H1 (cell line): ENCODE results near the gene MRPL3. TPM values are rescaled to one million over a fixed set of nuclear protein-coding genes. Genes with fewer than 3 reads are reported as not detected.
A peak's percentile ranks its signal among the peaks of the same experiment; 100 is the strongest.

Experiments
- CTCF ChIA-PET: fragments of 300-600 bp; sonication (Branson Sonifier 250); formaldehyde crosslinking; loops from one replicate; lab custom pipeline; 2021; ENCODE audit not compliant: partially characterized antibody; lab: Charles Lee
- POLR2A ChIA-PET: fragments of 300-600 bp; sonication (Branson Sonifier 250); formaldehyde crosslinking; loops from one replicate; lab custom pipeline; 2021; ENCODE audit warnings: inconsistent platforms; ENCODE audit not compliant: partially characterized antibody; lab: Charles Lee
- DNase-seq, 2 experiments: peaks; one replicate each; pipeline versions ENCODE4 v3.0.0 to v3.0.0-alpha.2; 2010 to 2022; ENCODE audit warnings: low spot score in 2 of 2, low read depth in 1 of 2, mixed read lengths in 1 of 2
- FAIRE-seq: peaks from 2 replicates; lab custom pipeline; 2011; peaks lifted over from hg19 to GRCh38; lab: Jason Lieb, UNC
- H2AFZ ChIP-seq: 2 replicates; pipeline ENCODE4 v1.8.1; 2012; ENCODE audit warnings: low read length, inconsistent platforms
- H2AK5ac ChIP-seq: 2 replicates; pipeline ENCODE4 v1.6.1; 2013; ENCODE audit warnings: low read depth, low read length
- H2BK120ac ChIP-seq: replicated peaks from 2 replicates; pipeline ENCODE3; 2013; ENCODE audit warnings: low read depth, low read length, inconsistent platforms
- H2BK12ac ChIP-seq: 2 replicates; pipeline ENCODE4 v1.6.1; 2013; ENCODE audit warnings: low read depth, low read length
- H2BK15ac ChIP-seq: 2 replicates; pipeline ENCODE4 v1.6.1; 2013; ENCODE audit warnings: low read length
- H2BK20ac ChIP-seq: 2 replicates; pipeline ENCODE4 v1.6.1; 2013; ENCODE audit warnings: low read length
- H2BK5ac ChIP-seq: 2 replicates; pipeline ENCODE4 v1.6.1; 2013; ENCODE audit warnings: low read depth, low read length
- H3K14ac ChIP-seq: 2 replicates; pipeline ENCODE4 v1.6.1; 2013; ENCODE audit warnings: inconsistent platforms; ENCODE audit not compliant: insufficient read length
- H3K18ac ChIP-seq: 2 replicates; pipeline ENCODE4 v1.6.1; 2013; ENCODE audit warnings: low read length; ENCODE audit errors: extremely low read depth
- H3K23ac ChIP-seq: 2 replicates; pipeline ENCODE4 v1.6.1; 2013; ENCODE audit warnings: inconsistent platforms; ENCODE audit not compliant: insufficient read length
- H3K23me2 ChIP-seq: 2 replicates; pipeline ENCODE4 v1.6.1; 2013; ENCODE audit warnings: low read depth, low read length
- H3K27ac ChIP-seq: 2 replicates; pipeline ENCODE4 v1.6.1; 2011; ENCODE audit warnings: low read depth, low read length, inconsistent platforms
- H3K27me3 ChIP-seq, 4 experiments: replicated peaks in 1 of 4; 1 replicate in 1 of 4; 2 replicates in 3 of 4; pipeline versions ENCODE4 v1.6.1 to v1.8.1; 2011 to 2013; ENCODE audit warnings: low read length in 3 of 4, mild to moderate bottlenecking in 3 of 4, inconsistent platforms in 2 of 4, mixed read lengths in 2 of 4, moderate library complexity in 1 of 4; ENCODE audit not compliant: control insufficient read depth in 3 of 4, insufficient read depth in 3 of 4; ENCODE audit errors: extremely low read depth in 1 of 4
- H3K36me3 ChIP-seq, 4 experiments: 2 replicates each; pipeline versions ENCODE4 v1.6.1 to v1.8.1; 2011 to 2013; ENCODE audit warnings: mild to moderate bottlenecking in 4 of 4, low read length in 3 of 4, moderate library complexity in 2 of 4, control low read depth in 1 of 4, inconsistent platforms in 1 of 4; ENCODE audit not compliant: insufficient read depth in 4 of 4, control insufficient read depth in 2 of 4
- H3K4ac ChIP-seq: replicated peaks from 2 replicates; pipeline ENCODE3; 2013; ENCODE audit warnings: low read length, low read depth, mixed read lengths, inconsistent platforms; ENCODE audit not compliant: insufficient read length
- H3K4me1 ChIP-seq, 4 experiments: replicated peaks in 1 of 4; 1 replicate in 1 of 4; 2 replicates in 3 of 4; pipeline versions ENCODE4 v1.6.1 to v1.8.1; 2011 to 2013; ENCODE audit warnings: low read length in 3 of 4, inconsistent platforms in 2 of 4, mixed read lengths in 1 of 4; ENCODE audit not compliant: insufficient read depth in 4 of 4, control insufficient read depth in 3 of 4
- H3K4me2 ChIP-seq, 2 experiments: 2 replicates each; pipeline versions ENCODE4 v1.6.1 to v1.8.1; 2011 to 2013; ENCODE audit warnings: low read depth in 2 of 2, low read length in 2 of 2, control low read depth in 1 of 2, inconsistent platforms in 1 of 2, mild to moderate bottlenecking in 1 of 2; ENCODE audit not compliant: insufficient read depth in 1 of 2
- H3K4me3 ChIP-seq, 4 experiments: fragments of 200-600, 300-600 bp in 1 of 4; sonication (generic), shearing (Covaris generic), sonication (Bioruptor Twin) in 1 of 4; 2 replicates each; pipeline versions ENCODE4 v1.5.1 to v1.8.1; 2011 to 2016; ENCODE audit warnings: low read length in 4 of 4, low read depth in 3 of 4, control low read depth in 2 of 4, inconsistent platforms in 2 of 4, mild to moderate bottlenecking in 2 of 4, mixed read lengths in 1 of 4, moderate library complexity in 1 of 4; ENCODE audit not compliant: insufficient read depth in 2 of 4; ENCODE audit errors: extremely low read depth in 1 of 4
- H3K56ac ChIP-seq: replicated peaks from 2 replicates; pipeline ENCODE3; 2013; ENCODE audit warnings: low read depth, mild to moderate bottlenecking, mixed read lengths, low read length, inconsistent platforms; ENCODE audit not compliant: insufficient read length
- H3K79me1 ChIP-seq: 2 replicates; pipeline ENCODE4 v1.6.1; 2013; ENCODE audit warnings: low read depth, low read length, control low read depth
- H3K79me2 ChIP-seq, 2 experiments: 2 replicates each; pipeline versions ENCODE4 v1.6.1 to v1.8.1; 2012 to 2013; ENCODE audit warnings: low read length in 2 of 2, mild to moderate bottlenecking in 2 of 2, inconsistent platforms in 1 of 2; ENCODE audit not compliant: insufficient read depth in 2 of 2, control insufficient read depth in 1 of 2
- H3K9ac ChIP-seq, 4 experiments: replicated peaks in 1 of 4; 1 replicate in 1 of 4; 2 replicates in 3 of 4; pipeline versions ENCODE4 v1.6.1 to v1.8.1; 2011 to 2013; ENCODE audit warnings: low read depth in 3 of 4, low read length in 3 of 4, control low read depth in 2 of 4, mild to moderate bottlenecking in 2 of 4, moderate library complexity in 2 of 4, inconsistent platforms in 1 of 4; ENCODE audit errors: extremely low read depth in 1 of 4
- H3K9me3 ChIP-seq, 2 experiments: 2 replicates each; pipeline versions ENCODE4 v1.6.1 to v1.8.1; 2012 to 2013; ENCODE audit warnings: mild to moderate bottlenecking in 2 of 2, moderate library complexity in 2 of 2, control low read depth in 1 of 2, inconsistent platforms in 1 of 2, low read depth in 1 of 2, low read length in 1 of 2, mixed read lengths in 1 of 2; ENCODE audit not compliant: insufficient read depth in 2 of 2
- H4K20me1 ChIP-seq, 2 experiments: replicated peaks in 1 of 2; 2 replicates each; pipeline versions ENCODE3 to v1.8.1; 2011 to 2013; ENCODE audit warnings: inconsistent platforms in 2 of 2, low read length in 2 of 2, mild to moderate bottlenecking in 1 of 2; ENCODE audit not compliant: insufficient read depth in 2 of 2, control insufficient read depth in 1 of 2
- H4K5ac ChIP-seq: 2 replicates; pipeline ENCODE4 v1.6.1; 2013; ENCODE audit warnings: low read length, low read depth, mixed read lengths, inconsistent platforms; ENCODE audit not compliant: insufficient read length
- H4K8ac ChIP-seq: 2 replicates; pipeline ENCODE4 v1.8.0; 2013; ENCODE audit warnings: mild to moderate bottlenecking, moderate library complexity, low read length, inconsistent platforms; ENCODE audit not compliant: insufficient read depth; ENCODE audit errors: extremely low read depth
- H4K91ac ChIP-seq: replicated peaks from 2 replicates; pipeline ENCODE3; 2013; ENCODE audit warnings: low read length, mixed read lengths, inconsistent platforms; ENCODE audit not compliant: insufficient read length
- BCL11A ChIP-seq, 2 experiments: IDR thresholded peaks; one replicate each; pipeline ENCODE4 v1.6.1; 2011; ENCODE audit warnings: low read depth in 2 of 2, low read length in 2 of 2, mild to moderate bottlenecking in 2 of 2
- CTBP2 ChIP-seq: IDR thresholded peaks from 2 replicates; pipeline ENCODE4 v1.7.0; 2011; ENCODE audit warnings: borderline replicate concordance, mild to moderate bottlenecking, moderate library complexity, mixed read lengths, low read length; ENCODE audit not compliant: insufficient read depth, insufficient read length
- NANOG ChIP-seq: IDR thresholded peaks from 2 replicates; pipeline ENCODE4 v1.6.1; 2011; ENCODE audit warnings: low read length, low read depth, mild to moderate bottlenecking, inconsistent platforms; ENCODE audit not compliant: insufficient read depth, poor library complexity, severe bottlenecking
- POLR2A ChIP-seq, 2 experiments: IDR thresholded peaks; 1 replicate in 1 of 2; 2 replicates in 1 of 2; pipeline ENCODE4 v1.6.1; 2011; ENCODE audit warnings: low read depth in 2 of 2, low read length in 2 of 2, mild to moderate bottlenecking in 2 of 2; ENCODE audit errors: control extremely low read depth in 1 of 2
- ZNF274 ChIP-seq: IDR thresholded peaks from 2 replicates; pipeline ENCODE4 v1.7.0; 2012; ENCODE audit warnings: low read length, borderline replicate concordance; ENCODE audit errors: extremely low read depth
- WGBS, 2 experiments: shearing (Covaris generic) in 1 of 2; methylation state at CpG; one replicate each; pipeline versions ENCODE4 v1.1.6 to v1.1.7; 2013 to 2015; ENCODE audit warnings: low lambda C conversion rate in 2 of 2, mixed read lengths in 2 of 2, inconsistent platforms in 1 of 2, low coverage in 1 of 2, missing lambda C conversion rate in 1 of 2; ENCODE audit not compliant: insufficient replicate concordance in 2 of 2, insufficient coverage in 1 of 2, insufficient read length in 1 of 2; ENCODE audit errors: extremely low coverage in 1 of 2, missing lambda C conversion rate in 1 of 2; 5-methylcytosine and 5-hydroxymethylcytosine counted together
- polyA plus RNA-seq, 7 experiments: library from polyadenylated mRNA; depleted of rRNA in 3 of 7; stranded (reverse) in 5 of 7; unstranded in 2 of 7; fragments of >200 nt in 5 of 7; fragments of 200-250 nt in 2 of 7; gene quantifications; 1 replicate in 5 of 7; 2 replicates in 1 of 7; 4 replicates in 1 of 7; pipeline versions ENCODE4 v1.2.1 to v1.2.3, GENCODE V29; 2011 to 2013; ENCODE audit warnings: missing spikeins in 2 of 7, mixed read lengths in 2 of 7
- total RNA-seq: library from RNA; stranded (reverse); fragmentation: NEBNext Ultra II Directional; extraction: Animal tissue kit (Norgen Biotek cat#: 25700); gene quantifications from 2 replicates; pipeline ENCODE4 v1.2.1, GENCODE V29; 2021
- TF ChIP-seq, protein P1 (sequence below): IDR thresholded peaks from 2 replicates; pipeline ENCODE4 v1.6.1; 2011; ENCODE audit warnings: low read length, improper control_type of control experiment

MRPL3 gene
- total and polyA plus RNA-seq, 2 of the 8 experiments (the other 6 are each of a cell fraction or from before 2014, with no cell fraction given) = 164 to 175 TPM

DNA sequence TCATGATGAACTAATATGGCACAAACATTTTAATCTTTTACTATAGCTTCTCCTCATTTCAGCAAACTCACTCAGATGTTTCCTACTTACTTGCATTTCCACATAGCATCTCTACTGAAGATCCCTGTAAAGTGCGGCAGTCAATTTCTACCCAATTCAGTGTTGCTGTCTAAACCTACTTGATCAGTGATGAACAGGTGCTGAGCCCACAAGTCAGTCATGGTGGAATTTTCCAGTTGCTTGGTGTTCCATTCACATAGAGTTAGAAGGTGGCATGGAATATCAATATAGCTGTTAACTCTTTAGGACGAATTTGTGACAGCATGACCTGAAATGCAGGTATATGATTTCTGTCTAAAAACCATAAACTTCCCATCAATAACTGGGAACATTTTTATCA lies 22.7 kb downstream of the MRPL3 start:
- Histone ChIP-seq H3K27me3 (no peaks in the 10 kb centered on the region), H2BK12ac (no peak overlapping the region), H2BK20ac (no peak overlapping the region), H3K36me3 (peaks cover 2 to 42% (median 10%) of the 10 kb centered on the region in 4 experiments; a peak in 6 of 8 replicates), H3K23ac (no peak overlapping the region), H3K79me2 (peaks cover 0 to 38% of the 10 kb centered on the region in 2 experiments; a peak in 2 of 4 replicates), H3K23me2 (no peaks in the 10 kb centered on the region), H2AK5ac (no peak overlapping the region), H4K20me1 (peaks cover 3 to 4% of the 10 kb centered on the region in 2 experiments), H3K79me1 (peaks cover 2% of the 10 kb centered on the region; the same call in 1 of the 2 replicates), H2BK120ac (no peak overlapping the region), H2AFZ (no peak overlapping the region), H3K4ac (no peak overlapping the region), H3K9ac (no peak overlapping the region), H4K8ac (no peak overlapping the region), H4K91ac (no peak overlapping the region), H3K18ac (no peak overlapping the region), H4K5ac (no peak overlapping the region), H3K9me3 (no peaks in the 10 kb centered on the region), H3K4me3 (no peak overlapping the region), H3K56ac (no peak overlapping the region), H3K14ac (no peak overlapping the region), H2BK15ac (no peak overlapping the region), H2BK5ac (no peak overlapping the region), H3K27ac (no peak overlapping the region), H3K4me1 (no peaks in the 10 kb centered on the region), H3K4me2 (no peak overlapping the region)
- ChIA-PET CTCF (interaction anchor here (0.7 to 1.3 kb wide), 3 partner anchors 10 to 237 kb away, joined by 3 to 4 read pairs (median 3); no protein-coding TSS in a partner anchor), POLR2A (interaction anchor here (1.1 to 2.3 kb wide), 3 partner anchors 10 to 19 kb away, joined by 3 to 7 read pairs (median 7); no protein-coding TSS in a partner anchor)
- FAIRE-seq = peak; percentile 13
- no peak for DNase-seq
- 93% methylated on average over 2 of the region's 2 CpGs; no CpG with 5 or more reads in 1 of the 2 experiments for WGBS, 2 experiments
- TF ChIP-seq CTBP2 (no peak), NANOG (no peak), BCL11A (IDR thresholded peaks at IDR 0.05; ENCODE audit: low read depth in 2 of 2, low read length in 2 of 2) (no peak), ZNF274 (no peak), POLR2A (IDR thresholded peaks at IDR 0.05; ENCODE audit: control extremely low read depth in 1 of 2, low read depth in 2 of 2, low read length in 2 of 2) (no peak)
- TF ChIP-seq, protein P1, sequence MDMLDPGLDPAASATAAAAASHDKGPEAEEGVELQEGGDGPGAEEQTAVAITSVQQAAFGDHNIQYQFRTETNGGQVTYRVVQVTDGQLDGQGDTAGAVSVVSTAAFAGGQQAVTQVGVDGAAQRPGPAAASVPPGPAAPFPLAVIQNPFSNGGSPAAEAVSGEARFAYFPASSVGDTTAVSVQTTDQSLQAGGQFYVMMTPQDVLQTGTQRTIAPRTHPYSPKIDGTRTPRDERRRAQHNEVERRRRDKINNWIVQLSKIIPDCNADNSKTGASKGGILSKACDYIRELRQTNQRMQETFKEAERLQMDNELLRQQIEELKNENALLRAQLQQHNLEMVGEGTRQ = no peak
